HepG2 (cell line): ENCODE results near the gene PSMD12. TPM values are rescaled to one million over a fixed set of nuclear protein-coding genes. Genes with fewer than 3 reads are reported as not detected.

Experiments used
- CSRNP2 ChIP-seq: sonication (generic); formaldehyde crosslinking; conservative IDR thresholded peaks from 2 replicates; pipeline ENCODE4 v1.8.0; 2022; ENCODE audit warnings: low read depth, missing genetic modification reagents
- DR1 ChIP-seq: sonication (generic); formaldehyde crosslinking; IDR thresholded peaks from 2 replicates; pipeline ENCODE4 v1.8.0; 2021; ENCODE audit warnings: mild to moderate bottlenecking, missing genetic modification reagents, inconsistent platforms
- IRX3 ChIP-seq: sonication (generic); formaldehyde crosslinking; IDR thresholded peaks from 2 replicates; pipeline ENCODE4 v1.8.1; 2023; ENCODE audit warnings: mild to moderate bottlenecking, low read depth, missing genetic modification reagents, borderline replicate concordance
- KLF9 ChIP-seq: IDR thresholded peaks from 2 replicates; pipeline ENCODE4 v1.6.1; 2016; ENCODE audit warnings: low read depth
- NCOR1 ChIP-seq: fragments of 200-600 bp; sonication (generic); IDR thresholded peaks from 2 replicates; pipeline ENCODE4 v1.7.0; 2017; ENCODE audit warnings: antibody characterized with exemption, low read length, borderline replicate concordance
- NFKB2 ChIP-seq: sonication (generic); formaldehyde crosslinking; IDR thresholded peaks from 2 replicates; pipeline ENCODE4 v1.4.0; 2020; ENCODE audit warnings: missing genetic modification reagents, borderline replicate concordance
- PCBP2 ChIP-seq: fragments of 200-400 bp; formaldehyde crosslinking; optimal IDR thresholded peaks from 2 replicates; pipeline ENCODE3; 2018; ENCODE audit warnings: low read length, low read depth; ENCODE audit not compliant: poor library complexity, severe bottlenecking
- PHB2 ChIP-seq: fragments of 450-650 bp; IDR thresholded peaks from 2 replicates; pipeline ENCODE4 v1.6.1; 2018; ENCODE audit not compliant: partially characterized antibody
- POLR2AphosphoS2 ChIP-seq: IDR thresholded peaks from 2 replicates; pipeline ENCODE4 v1.6.1; 2011; ENCODE audit warnings: low read depth, low read length, improper control_type of control experiment
- SRSF9 ChIP-seq: fragments of 200-400 bp; formaldehyde crosslinking; IDR thresholded peaks from 2 replicates; pipeline ENCODE4 v1.6.1; 2018; ENCODE audit warnings: borderline replicate concordance, mild to moderate bottlenecking, low read depth, low read length; ENCODE audit not compliant: insufficient read depth, poor library complexity, severe bottlenecking
- ZNF225 ChIP-seq: sonication (generic); formaldehyde crosslinking; IDR thresholded peaks from 2 replicates; pipeline ENCODE4 v1.4.0; 2020; ENCODE audit warnings: mild to moderate bottlenecking, missing genetic modification reagents
- ZNF234 ChIP-seq: sonication (generic); formaldehyde crosslinking; conservative IDR thresholded peaks from 2 replicates; pipeline ENCODE4 v1.5.1; 2020; ENCODE audit warnings: mild to moderate bottlenecking, missing genetic modification reagents
- ZNF616 ChIP-seq: sonication (generic); formaldehyde crosslinking; IDR thresholded peaks from 2 replicates; pipeline ENCODE4 v1.5.0; 2020; ENCODE audit warnings: low read depth, mild to moderate bottlenecking, missing genetic modification reagents
- ZNF652 ChIP-seq: IDR thresholded peaks from 2 replicates; pipeline ENCODE4 v1.6.1; 2016; ENCODE audit warnings: low read depth, borderline replicate concordance
- ZNF687 ChIP-seq: sonication (generic); formaldehyde crosslinking; IDR thresholded peaks from 2 replicates; pipeline ENCODE4 v1.5.1; 2020; ENCODE audit warnings: mild to moderate bottlenecking, missing genetic modification reagents, moderate library complexity
- ZNF780A ChIP-seq: sonication (generic); formaldehyde crosslinking; IDR thresholded peaks from 2 replicates; pipeline ENCODE4 v1.8.0; 2022; ENCODE audit warnings: mild to moderate bottlenecking, missing genetic modification reagents, moderate library complexity
- ZNF781 ChIP-seq: sonication (generic); formaldehyde crosslinking; IDR thresholded peaks from 2 replicates; pipeline ENCODE4 v1.5.1; 2020; ENCODE audit warnings: borderline replicate concordance, mild to moderate bottlenecking, missing genetic modification reagents; ENCODE audit errors: not compliant biosample characterization
- ZSCAN20 ChIP-seq: sonication (generic); formaldehyde crosslinking; IDR thresholded peaks from 2 replicates; pipeline ENCODE4 v1.4.0; 2020; ENCODE audit warnings: missing genetic modification reagents, mild to moderate bottlenecking, borderline replicate concordance
- polyA plus RNA-seq, 8 experiments: library from polyadenylated mRNA; depleted of rRNA in 3 of 8; stranded (reverse) in 7 of 8; unstranded in 1 of 8; fragments of >200 nt; fragmentation: Illumina TruSeq in 4 of 8; extraction: Trizol in 4 of 8; gene quantifications; 2 replicates each; pipeline versions ENCODE4 v1.2.1 to v1.2.3, GENCODE V29; 2011 to 2016; ENCODE audit warnings: low read depth in 4 of 8, missing spikeins in 1 of 8, mixed read lengths in 1 of 8; ENCODE audit not compliant: insufficient read depth in 1 of 8
- total RNA-seq, 5 experiments: library from RNA; depleted of rRNA; stranded (reverse); fragments of >200 nt; fragmentation: Illumina TruSeq; extraction: Trizol; gene quantifications; 2 replicates each; pipeline ENCODE4 v1.2.3, GENCODE V29; 2016; ENCODE audit warnings: low read depth in 1 of 5
- TF ChIP-seq, protein P1 (sequence below): sonication (generic); formaldehyde crosslinking; IDR thresholded peaks from 2 replicates; pipeline ENCODE4 v1.9.0; 2021; ENCODE audit warnings: missing genetic modification reagents, mild to moderate bottlenecking, borderline replicate concordance

PSMD12 gene
- total and polyA plus RNA-seq, 2 of the 13 experiments (the other 11 are each of a cell fraction or from before 2014, with no cell fraction given), result 27.4 to 71.7 TPM

DNA sequence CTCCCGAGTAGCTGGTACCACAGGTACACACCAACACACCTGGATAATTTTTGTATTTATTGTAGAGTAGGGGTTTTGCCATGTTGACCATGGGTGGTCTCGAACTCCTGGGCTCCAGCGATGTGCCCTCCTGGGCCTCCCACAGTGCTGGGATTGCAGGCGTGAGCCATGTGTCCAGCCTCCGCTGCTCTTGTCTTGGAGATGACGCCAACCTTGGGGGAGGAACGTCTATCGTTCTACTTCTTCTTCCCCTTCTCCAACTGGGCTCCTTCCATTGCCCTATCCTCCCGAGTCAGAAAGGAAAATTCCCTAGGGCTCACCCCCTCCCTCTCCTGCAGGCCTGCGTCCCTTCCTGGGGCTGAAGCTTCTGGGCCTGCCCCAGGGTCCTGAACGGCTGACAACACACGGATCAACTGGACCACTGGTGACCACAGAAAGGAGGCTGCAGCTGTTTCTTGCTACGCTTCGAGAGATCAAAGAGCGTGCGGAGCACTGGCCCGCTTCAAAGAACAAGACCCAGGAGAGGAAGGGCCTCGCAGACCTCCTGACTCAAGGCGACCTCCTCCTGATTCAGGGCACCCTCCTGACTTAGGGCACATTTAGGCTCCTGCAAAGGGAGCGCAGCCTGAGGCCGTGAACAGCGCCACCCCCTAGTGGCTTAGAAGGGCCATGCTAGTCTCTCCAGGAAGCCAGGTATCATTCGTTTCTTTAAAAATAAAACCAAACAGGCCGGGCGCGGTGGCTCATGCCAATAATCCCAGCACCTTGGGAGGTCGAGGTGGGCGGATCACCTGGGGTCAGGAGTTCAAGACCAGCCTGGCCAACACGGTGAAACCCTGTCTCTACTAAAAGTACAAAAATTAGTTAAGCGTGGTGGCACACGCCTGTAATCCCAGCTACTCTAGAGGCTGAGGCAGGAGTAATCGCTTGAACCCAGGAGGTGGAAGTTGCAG, 72.8 kb downstream of the PSMD12 start (continued):
- no peak for TF ChIP-seq NCOR1
- TF ChIP-seq PHB2, result no peak
- TF ChIP-seq ZNF652, result no peak
- TF ChIP-seq, protein P1, sequence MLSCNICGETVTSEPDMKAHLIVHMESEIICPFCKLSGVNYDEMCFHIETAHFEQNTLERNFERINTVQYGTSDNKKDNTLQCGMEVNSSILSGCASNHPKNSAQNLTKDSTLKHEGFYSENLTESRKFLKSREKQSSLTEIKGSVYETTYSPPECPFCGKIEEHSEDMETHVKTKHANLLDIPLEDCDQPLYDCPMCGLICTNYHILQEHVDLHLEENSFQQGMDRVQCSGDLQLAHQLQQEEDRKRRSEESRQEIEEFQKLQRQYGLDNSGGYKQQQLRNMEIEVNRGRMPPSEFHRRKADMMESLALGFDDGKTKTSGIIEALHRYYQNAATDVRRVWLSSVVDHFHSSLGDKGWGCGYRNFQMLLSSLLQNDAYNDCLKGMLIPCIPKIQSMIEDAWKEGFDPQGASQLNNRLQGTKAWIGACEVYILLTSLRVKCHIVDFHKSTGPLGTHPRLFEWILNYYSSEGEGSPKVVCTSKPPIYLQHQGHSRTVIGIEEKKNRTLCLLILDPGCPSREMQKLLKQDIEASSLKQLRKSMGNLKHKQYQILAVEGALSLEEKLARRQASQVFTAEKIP, result no peak
- TF ChIP-seq SRSF9, result no peak
- peak; percentile 70 for TF ChIP-seq ZNF687 (CRISPR knock-in tag)
- TF ChIP-seq ZNF225 (CRISPR knock-in tag), result no peak
- no peak for TF ChIP-seq IRX3
- TF ChIP-seq DR1 (CRISPR knock-in tag), result no peak
- no peak for TF ChIP-seq POLR2AphosphoS2
- no peak for TF ChIP-seq ZNF780A (CRISPR knock-in tag)
- peak; percentile 37; the same call in 1 of the 2 replicates for TF ChIP-seq KLF9 (CRISPR knock-in tag)
- no peak for TF ChIP-seq ZNF616 (CRISPR knock-in tag)
- no peak for TF ChIP-seq NFKB2
- no peak for TF ChIP-seq ZNF234 (CRISPR knock-in tag)
- no peak for TF ChIP-seq PCBP2
- no peak for TF ChIP-seq ZNF781 (CRISPR knock-in tag)
- TF ChIP-seq CSRNP2 (CRISPR knock-in tag), result no peak
- no peak for TF ChIP-seq ZSCAN20 (CRISPR knock-in tag)
